B cell (primary cell): ENCODE results near the gene CEND1. TPM values are rescaled to one million over a fixed set of nuclear protein-coding genes. Genes with fewer than 3 reads are reported as not detected.

ENCODE experiments used
- ATAC-seq: fragments of 200-7000 bp; cut with Tn5 transposase; one replicate; pipeline ENCODE4 v1.10.0; 2021; ENCODE audit warnings: low read depth, mild to moderate bottlenecking, moderate number of reproducible peaks, moderate library complexity
- CTCF ChIA-PET: fragments of 350-600 bp; sonication (Branson Sonifier 250); formaldehyde crosslinking; loops from one replicate; lab custom pipeline; 2021; ENCODE audit warnings: antibody characterized with exemption, inconsistent platforms; lab: Charles Lee
- POLR2A ChIA-PET: fragments of 350-600 bp; sonication (Branson Sonifier 250); formaldehyde crosslinking; loops from one replicate; lab custom pipeline; 2021; ENCODE audit warnings: antibody characterized with exemption; lab: Charles Lee
- DNase-seq: peaks from one replicate; pipeline ENCODE4 v3.0.0; 2013
- H2AFZ ChIP-seq: 2 replicates; pipeline ENCODE4 v1.6.1; 2012; ENCODE audit warnings: mild to moderate bottlenecking, low read depth, low read length; ENCODE audit not compliant: insufficient read depth, poor library complexity, severe bottlenecking
- H3K27ac ChIP-seq, 2 donors: 1 replicate in 1 of 2; 2 replicates in 1 of 2; pipeline ENCODE4 v1.5.1; 2012 to 2013; ENCODE audit warnings: low read length in 2 of 2, mild to moderate bottlenecking in 2 of 2, moderate library complexity in 1 of 2
- H3K27me3 ChIP-seq, 4 experiments: fragments of 200-600 bp in 1 of 4; sonication (generic) in 1 of 4; replicated peaks in 1 of 4; 1 replicate in 2 of 4; 2 replicates in 2 of 4; pipeline versions ENCODE4 v1.6.1 to v1.7.0; 2013 to 2016; ENCODE audit warnings: low read length in 3 of 4, mild to moderate bottlenecking in 2 of 4, mixed read lengths in 1 of 4, moderate library complexity in 1 of 4; ENCODE audit not compliant: insufficient read depth in 4 of 4, control insufficient read depth in 3 of 4; ENCODE audit errors: control extremely low read depth in 1 of 4
- H3K36me3 ChIP-seq, 2 experiments: replicated peaks in 1 of 2; 1 replicate in 1 of 2; 2 replicates in 1 of 2; pipeline versions ENCODE4 v1.6.1 to v1.7.1; 2013; ENCODE audit warnings: low read length in 1 of 2; ENCODE audit not compliant: insufficient read depth in 2 of 2, control insufficient read depth in 1 of 2; ENCODE audit errors: control extremely low read depth in 1 of 2, extremely low read depth in 1 of 2
- H3K4me1 ChIP-seq, 2 donors: fragments of 200-600 bp in 1 of 2; sonication (generic) in 1 of 2; 1 replicate in 1 of 2; 2 replicates in 1 of 2; pipeline versions ENCODE4 v1.5.1 to v1.6.1; 2013 to 2017; ENCODE audit warnings: low read length in 2 of 2; ENCODE audit not compliant: control insufficient read depth in 2 of 2, insufficient read depth in 2 of 2
- H3K4me2 ChIP-seq: replicated peaks from 2 replicates; pipeline ENCODE3; 2012; ENCODE audit warnings: mild to moderate bottlenecking, low read depth, low read length; ENCODE audit not compliant: poor library complexity, severe bottlenecking
- H3K4me3 ChIP-seq, 5 experiments: fragments of 200-600 bp in 1 of 5; sonication (generic) in 1 of 5; 1 replicate in 3 of 5; 2 replicates in 2 of 5; pipeline versions ENCODE4 v1.5.1 to v1.7.0; 2011 to 2016; ENCODE audit warnings: low read length in 4 of 5, mild to moderate bottlenecking in 4 of 5, low read depth in 2 of 5, control low read depth in 1 of 5, moderate library complexity in 1 of 5; ENCODE audit not compliant: insufficient read depth in 1 of 5; ENCODE audit errors: control extremely low read depth in 1 of 5, extremely low read depth in 1 of 5
- H3K79me2 ChIP-seq: fragments of 200-600 bp; sonication (generic); one replicate; pipeline ENCODE4 v1.6.0; 2016; ENCODE audit warnings: low read length; ENCODE audit not compliant: control insufficient read depth, insufficient read depth
- H3K9ac ChIP-seq: fragments of 200-600 bp; sonication (generic); 2 replicates; pipeline ENCODE4 v1.6.1; 2017; ENCODE audit warnings: mild to moderate bottlenecking, low read length, moderate library complexity
- H3K9me3 ChIP-seq, 3 donors: one replicate each; pipeline versions ENCODE4 v1.6.1 to v1.7.1; 2013; ENCODE audit warnings: low read length in 2 of 3; ENCODE audit not compliant: control insufficient read depth in 2 of 3, insufficient read depth in 1 of 3; ENCODE audit errors: control extremely low read depth in 1 of 3
- H4K20me1 ChIP-seq: 2 replicates; pipeline ENCODE4 v1.6.0; 2012; ENCODE audit warnings: mild to moderate bottlenecking, low read length; ENCODE audit not compliant: insufficient read depth, control insufficient read depth, poor library complexity, severe bottlenecking
- H3K27ac Mint-ChIP-seq: one replicate; pipeline ENCODE4 v1.8.0; 2021; ENCODE audit warnings: mixed read lengths
- H3K27me3 Mint-ChIP-seq: one replicate; pipeline ENCODE4 v1.8.0; 2021; ENCODE audit warnings: mixed read lengths
- H3K4me1 Mint-ChIP-seq: one replicate; pipeline ENCODE4 v1.8.0; 2021; ENCODE audit warnings: mixed read lengths
- H3K4me3 Mint-ChIP-seq: one replicate; pipeline ENCODE4 v1.8.0; 2021; ENCODE audit warnings: mixed read lengths
- H3K9me3 Mint-ChIP-seq: one replicate; pipeline ENCODE4 v1.8.0; 2022; ENCODE audit warnings: mixed read lengths; ENCODE audit not compliant: insufficient read depth
- EZH2 ChIP-seq: IDR thresholded peaks from 2 replicates; pipeline ENCODE4 v1.6.1; 2012; ENCODE audit warnings: borderline replicate concordance, low read depth, mild to moderate bottlenecking, moderate library complexity, low read length; ENCODE audit not compliant: insufficient read depth, poor library complexity, severe bottlenecking
- WGBS: methylation state at CpG from one replicate; pipeline ENCODE4 v1.1.5; 2013; ENCODE audit warnings: missing lambda C conversion rate; ENCODE audit not compliant: insufficient coverage; 5-methylcytosine and 5-hydroxymethylcytosine counted together
- intact Hi-C: fragments of 100-400 bp; cut with micrococcal nuclease; formaldehyde crosslinking; loops from one replicate; pipeline ENCODE4 v1.10.0; 2022
- polyA plus RNA-seq: library from polyadenylated mRNA; depleted of rRNA; stranded (reverse); fragments of >200 nt; gene quantifications from 2 replicates; pipeline ENCODE4 v1.2.3, GENCODE V29; 2012
- total RNA-seq, 2 donors: library from RNA; stranded (reverse); fragments of 120-200 nt in 1 of 2; gene quantifications; 1 replicate in 1 of 2; 2 replicates in 1 of 2; pipeline versions ENCODE4 v1.2.3 to v1.2.4, GENCODE V29; 2013 to 2022
- TF ChIP-seq, protein P1 (sequence below): fragments of 200-600 bp; IDR thresholded peaks from one replicate; pipeline ENCODE4 v1.8.0; 2022; ENCODE audit warnings: antibody characterized with exemption, mild to moderate bottlenecking

CEND1 gene
- total and polyA plus RNA-seq, 2 donors (not counting 1 experiment from before 2014, with no cell fraction given) = 0.13 to 0.39 TPM

DNA sequence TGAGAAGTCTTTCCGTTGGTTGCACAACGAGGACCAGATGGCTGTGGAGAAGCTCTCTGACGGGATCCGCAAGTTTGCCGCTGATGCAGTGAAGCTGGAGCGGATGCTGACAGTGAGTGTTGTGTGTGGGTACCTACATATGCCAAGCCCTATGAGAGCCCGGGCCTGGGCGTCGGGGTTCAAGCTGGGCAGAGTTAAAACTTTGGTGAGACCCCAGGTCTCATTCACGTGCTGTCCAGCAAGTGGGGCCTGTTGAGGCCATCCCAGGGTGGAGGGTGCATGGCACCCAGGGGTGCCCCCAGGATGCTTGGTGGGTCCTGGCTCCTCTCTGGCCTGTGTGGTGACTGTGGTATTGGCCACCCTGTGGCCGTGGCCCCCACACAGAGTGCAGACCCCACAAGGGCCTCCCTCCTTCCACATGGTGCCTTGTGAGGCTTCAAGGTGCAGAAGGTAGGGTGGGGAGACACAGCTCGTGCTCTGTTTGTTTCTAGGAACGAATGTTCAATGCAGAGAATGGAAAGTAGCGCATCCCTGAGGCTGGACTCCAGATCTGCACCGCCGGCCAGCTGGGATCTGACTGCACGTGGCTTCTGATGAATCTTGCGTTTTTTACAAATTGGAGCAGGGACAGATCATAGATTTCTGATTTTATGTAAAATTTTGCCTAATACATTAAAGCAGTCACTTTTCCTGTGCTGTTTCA is 25.4 kb downstream of the CEND1 start:
- no peaks in the 10 kb centered on the region for H3K4me1 ChIP-seq
- H3K9ac ChIP-seq = no peak overlapping the region
- ChIA-PET POLR2A (no interaction called here), CTCF (interaction anchor here (1.3 to 3.4 kb wide), 6 partner anchors 15 to 209 kb away, joined by 4 to 16 read pairs (median 8); partner anchors contain the start of gene TALDO1)
- H3K4me3 Mint-ChIP-seq = no peak overlapping the region
- no peaks in the 10 kb centered on the region for H3K9me3 Mint-ChIP-seq
- H3K27ac ChIP-seq = no peak overlapping the region
- WGBS = 97% methylated on average over 16 of the region's 18 CpGs
- ATAC-seq (no peak), DNase-seq (no peak)
- no peak overlapping the region for H2AFZ ChIP-seq
- peaks cover 2 to 48% of the 10 kb centered on the region in 2 experiments for H3K36me3 ChIP-seq
- H3K9me3 ChIP-seq = no peaks in the 10 kb centered on the region
- no peak overlapping the region for H3K4me2 ChIP-seq
- H3K4me1 Mint-ChIP-seq = peaks cover 2% of the 10 kb centered on the region
- TF ChIP-seq, protein P1, sequence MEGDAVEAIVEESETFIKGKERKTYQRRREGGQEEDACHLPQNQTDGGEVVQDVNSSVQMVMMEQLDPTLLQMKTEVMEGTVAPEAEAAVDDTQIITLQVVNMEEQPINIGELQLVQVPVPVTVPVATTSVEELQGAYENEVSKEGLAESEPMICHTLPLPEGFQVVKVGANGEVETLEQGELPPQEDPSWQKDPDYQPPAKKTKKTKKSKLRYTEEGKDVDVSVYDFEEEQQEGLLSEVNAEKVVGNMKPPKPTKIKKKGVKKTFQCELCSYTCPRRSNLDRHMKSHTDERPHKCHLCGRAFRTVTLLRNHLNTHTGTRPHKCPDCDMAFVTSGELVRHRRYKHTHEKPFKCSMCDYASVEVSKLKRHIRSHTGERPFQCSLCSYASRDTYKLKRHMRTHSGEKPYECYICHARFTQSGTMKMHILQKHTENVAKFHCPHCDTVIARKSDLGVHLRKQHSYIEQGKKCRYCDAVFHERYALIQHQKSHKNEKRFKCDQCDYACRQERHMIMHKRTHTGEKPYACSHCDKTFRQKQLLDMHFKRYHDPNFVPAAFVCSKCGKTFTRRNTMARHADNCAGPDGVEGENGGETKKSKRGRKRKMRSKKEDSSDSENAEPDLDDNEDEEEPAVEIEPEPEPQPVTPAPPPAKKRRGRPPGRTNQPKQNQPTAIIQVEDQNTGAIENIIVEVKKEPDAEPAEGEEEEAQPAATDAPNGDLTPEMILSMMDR = no peak
- no peak for TF ChIP-seq EZH2
- intact Hi-C loops = loop anchor here (1.0 kb wide), 4 partner anchors 36 to 316 kb away; no protein-coding TSS in a partner anchor
- H3K79me2 ChIP-seq = no peaks in the 10 kb centered on the region
- H3K27ac Mint-ChIP-seq = no peak overlapping the region
- H3K4me3 ChIP-seq = no peak overlapping the region
- H3K27me3 Mint-ChIP-seq = no peaks in the 10 kb centered on the region
- H3K27me3 ChIP-seq = no peaks in the 10 kb centered on the region
- peaks cover 17% of the 10 kb centered on the region for H4K20me1 ChIP-seq
